Spleen (tissue), 13 donors: ENCODE data around the gene CYRIA. TPM values are rescaled to one million over a fixed set of nuclear protein-coding genes. Genes with fewer than 3 reads are reported as not detected.

Experiments used
- DNase-seq: peaks from one replicate; pipeline ENCODE4 v3.0.0-alpha.2; 2020
- H3K27ac ChIP-seq, 8 donors: fragments of 200-600 bp; sonication (generic) in 7 of 8; 1 replicate in 4 of 8; 2 replicates in 4 of 8; pipeline versions ENCODE4 v1.5.0 to v1.8.0; 2016 to 2021; ENCODE audit warnings: inconsistent platforms in 4 of 8, mild to moderate bottlenecking in 4 of 8, moderate library complexity in 1 of 8
- H3K27me3 ChIP-seq, 7 donors: fragments of 200-600 bp; sonication (generic) in 6 of 7; replicated peaks in 1 of 7; 1 replicate in 4 of 7; 2 replicates in 3 of 7; pipeline versions ENCODE4 v1.5.0 to v1.8.0; 2016 to 2021; ENCODE audit warnings: inconsistent platforms in 3 of 7, mild to moderate bottlenecking in 1 of 7
- H3K36me3 ChIP-seq, 6 donors: fragments of 200-600 bp; sonication (generic) in 5 of 6; 1 replicate in 4 of 6; 2 replicates in 2 of 6; pipeline versions ENCODE4 v1.5.0 to v1.8.0; 2016 to 2021; ENCODE audit warnings: inconsistent platforms in 2 of 6
- H3K4me1 ChIP-seq, 6 donors: fragments of 200-600 bp; sonication (generic) in 5 of 6; 1 replicate in 3 of 6; 2 replicates in 3 of 6; pipeline versions ENCODE4 v1.5.0 to v1.8.0; 2016 to 2021; ENCODE audit warnings: inconsistent platforms in 3 of 6
- H3K4me3 ChIP-seq, 8 donors: fragments of 200-600 bp; sonication (generic) in 7 of 8; 1 replicate in 4 of 8; 2 replicates in 4 of 8; pipeline versions ENCODE4 v1.5.0 to v1.8.0; 2016 to 2021; ENCODE audit warnings: inconsistent platforms in 4 of 8, mild to moderate bottlenecking in 4 of 8, moderate library complexity in 2 of 8
- H3K9me3 ChIP-seq, 8 donors: fragments of 200-600 bp; sonication (generic) in 7 of 8; 1 replicate in 4 of 8; 2 replicates in 4 of 8; pipeline versions ENCODE4 v1.5.0 to v1.8.0; 2016 to 2021; ENCODE audit warnings: inconsistent platforms in 4 of 8
- CTCF ChIP-seq, 11 experiments: fragments of 200-600 bp in 7 of 11; fragments of 450-650 bp in 4 of 11; sonication (generic) in 4 of 11; IDR thresholded peaks in 8 of 11; conservative IDR thresholded peaks in 3 of 11; 1 replicate in 7 of 11; 2 replicates in 4 of 11; pipeline versions ENCODE4 v1.4.0 to v1.8.0; 2016 to 2021; ENCODE audit warnings: antibody characterized with exemption in 11 of 11, inconsistent platforms in 4 of 11, mild to moderate bottlenecking in 1 of 11
- POLR2A ChIP-seq, 3 donors: fragments of 450-650 bp; IDR thresholded peaks; one replicate each; pipeline ENCODE4 v1.5.1; 2017; ENCODE audit warnings: antibody characterized with exemption in 3 of 3, mild to moderate bottlenecking in 1 of 3
- POLR2AphosphoS5 ChIP-seq, 3 donors: sonication (generic); formaldehyde crosslinking; IDR thresholded peaks; one replicate each; pipeline ENCODE4 v1.5.1; 2017; ENCODE audit warnings: antibody characterized with exemption in 3 of 3
- WGBS, 5 donors: extraction: QIAGEN DNeasy Blood & Tissue Kit in 3 of 5; methylation state at CpG; one replicate each; pipeline versions ENCODE4 v1.1.5 to v1.1.7; 2013 to 2018; 5-methylcytosine and 5-hydroxymethylcytosine counted together
- intact Hi-C: fragments of 100-400 bp; cut with DNase I; formaldehyde crosslinking; loops from one replicate; pipeline ENCODE4 v1.15.0; 2023; ENCODE audit warnings: low total_unique reads
- long read RNA-seq, 2 donors: transcript quantifications; one replicate each; lab custom pipeline, GENCODE V29; 2026
- polyA plus RNA-seq, 3 donors: library from polyadenylated mRNA; stranded (reverse); fragments of 200-250 nt; gene quantifications; one replicate each; pipeline ENCODE4 v1.2.1, GENCODE V29; 2013
- total RNA-seq, 7 donors: library from RNA; depleted of rRNA in 3 of 7; stranded (reverse); fragments of >200 nt in 3 of 7; fragmentation: NEBNext Ultra II Directional in 4 of 7; extraction: Animal tissue kit (Norgen Biotek cat#: 25700) in 4 of 7; gene quantifications; one replicate each; pipeline versions ENCODE4 v1.1.0 to v1.2.1, GENCODE V29; 2016 to 2021
- donor health status: healthy with polysubstance abuse.
- donor health status: DM: no; HTN: no; CAD: no; lungs with moderate emphysema.
- donor health status: DM: no; HTN: no; CAD: no.
- donor health status: Bipolar disorder and iron deficiency.
- donor health status: healthy.
- donor health status: DM: no; HTN: no; CAD: no.
- donor health status: DM: yes; HTN: yes; CAD: no.

The CYRIA gene
- 10 to 100 TPM; 50.5 to 87.9 (median 75.5) TPM for total RNA-seq
- polyA plus RNA-seq: 10 to 100 TPM; 11.1 to 16.4 (median 13.2) TPM
- long read RNA-seq, donor 1, full-length matches to known transcripts: 8 of 8 reads
- long read RNA-seq, donor 1, partial matches to known transcripts: 0 of 8 reads
- long read RNA-seq, donor 1, other reads (novel, unspliced or antisense): 0 of 8 reads
- long read RNA-seq, donor 2, full-length matches to known transcripts: 2 of 2 reads
- long read RNA-seq, donor 2, partial matches to known transcripts: 0 of 2 reads
- long read RNA-seq, donor 2, other reads (novel, unspliced or antisense): 0 of 2 reads

GRCh38 chr2:16665748-16666448 is at the start of gene CYRIA:
Gene CYRIA (minus strand): TSS chr2:16665834. CDS start chr2:16588119, 77,715 bp downstream.
- Histone ChIP-seq H3K4me1 (peaks cover 32 to 58% (median 50%) of the 10 kb centered on the region in 6 donors), H3K9me3 (no peaks in the 10 kb centered on the region), H3K27ac (peak within 1 kb of the TSS; percentile 32 to 95 (median 86)), H3K36me3 (peaks cover 0 to 2% (median 0%) of the 10 kb centered on the region in 6 donors), H3K27me3 (peaks cover 0 to 19% (median 0%) of the 10 kb centered on the region in 7 donors), H3K4me3 (peak within 1 kb of the TSS; percentile 60 to 80 (median 66))
- WGBS, 5 donors: 5 to 10% (median 6%) methylated on average over 18 to 44 of the region's 54 CpGs
- TF ChIP-seq CTCF (IDR thresholded peaks at IDR 0.05 in 8 of 11, conservative IDR thresholded peaks at IDR 0.05 in 3 of 11): no peak
- TF ChIP-seq POLR2AphosphoS5 (IDR thresholded peaks at IDR 0.05): peak; percentile 79 to 83 (median 83)
- intact Hi-C loops: no loop called here
- DNase-seq: peak; percentile 95

DNA sequence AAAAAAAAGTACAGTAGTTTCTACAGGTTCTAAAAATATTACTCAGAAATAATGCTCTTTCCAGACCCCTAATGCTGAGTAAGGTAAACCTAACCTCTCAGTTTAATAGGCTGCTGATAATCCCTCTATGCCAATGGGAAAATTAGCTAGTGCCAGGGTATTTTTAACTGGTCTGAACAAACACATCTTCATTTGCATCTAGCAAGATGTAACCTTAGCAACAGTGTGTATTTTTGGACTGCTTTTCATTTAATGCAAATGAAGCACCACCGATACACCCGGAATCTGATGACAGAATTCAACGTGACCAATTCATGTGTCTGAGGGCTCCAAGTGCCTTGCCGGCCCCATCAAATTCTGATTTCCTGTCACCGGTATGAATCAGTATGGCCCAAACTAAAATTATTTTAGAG is 47.4 kb upstream of the CYRIA start:
- Histone ChIP-seq H3K27ac (peak overlapping the region in 2 of 8 donors; percentile 22 to 37), H3K4me3 (no peak overlapping the region), H3K4me1 (peaks cover 0 to 27% (median 8%) of the 10 kb centered on the region in 6 donors), H3K36me3 (no peaks in the 10 kb centered on the region), H3K9me3 (no peaks in the 10 kb centered on the region), H3K27me3 (no peaks in the 10 kb centered on the region)
- intact Hi-C loops: no loop called here
- 78 to 97% (median 84%) methylated on average over 5 of the region's 5 CpGs for WGBS, 5 donors
- no peak for DNase-seq
- TF ChIP-seq CTCF (IDR thresholded peaks at IDR 0.05 in 8 of 11, conservative IDR thresholded peaks at IDR 0.05 in 3 of 11) (no peak), POLR2AphosphoS5 (IDR thresholded peaks at IDR 0.05) (no peak), POLR2A (IDR thresholded peaks at IDR 0.05) (no peak)

GRCh38 chr2:16709769-16710168 is 44.1 kb upstream of the CYRIA start:
- H3K27ac ChIP-seq: peak overlapping the region in 1 of 8 donors; percentile 0
- WGBS, 5 donors: 56 to 69% (median 58%) methylated on average over 2 of the region's 2 CpGs
- intact Hi-C loops: no loop called here
- TF ChIP-seq POLR2AphosphoS5 (IDR thresholded peaks at IDR 0.05): no peak
- TF ChIP-seq CTCF (IDR thresholded peaks at IDR 0.05 in 8 of 11, conservative IDR thresholded peaks at IDR 0.05 in 3 of 11): no peak
- no peak for TF ChIP-seq POLR2A (IDR thresholded peaks at IDR 0.05)
- DNase-seq: no peak
- H3K9me3 ChIP-seq: no peaks in the 10 kb centered on the region
- H3K36me3 ChIP-seq: no peaks in the 10 kb centered on the region
- H3K4me1 ChIP-seq: peaks cover 0 to 13% (median 4%) of the 10 kb centered on the region in 6 donors
- H3K27me3 ChIP-seq: no peaks in the 10 kb centered on the region
- no peak overlapping the region for H3K4me3 ChIP-seq

GRCh38 chr2:16708173-16708572 is 42.5 kb upstream of the CYRIA start:
- H3K9me3 ChIP-seq: peaks cover 0 to 5% (median 0%) of the 10 kb centered on the region in 8 donors
- no peaks in the 10 kb centered on the region for H3K27me3 ChIP-seq
- no peak for TF ChIP-seq CTCF (IDR thresholded peaks at IDR 0.05 in 8 of 11, conservative IDR thresholded peaks at IDR 0.05 in 3 of 11)
- TF ChIP-seq POLR2A (IDR thresholded peaks at IDR 0.05): no peak
- TF ChIP-seq POLR2AphosphoS5 (IDR thresholded peaks at IDR 0.05): no peak
- 93 to 95% (median 94%) methylated on average over 2 of the region's 2 CpGs for WGBS, 5 donors
- H3K36me3 ChIP-seq: no peaks in the 10 kb centered on the region
- intact Hi-C loops: no loop called here
- H3K27ac ChIP-seq: no peak overlapping the region
- peaks cover 0 to 13% (median 4%) of the 10 kb centered on the region in 6 donors for H3K4me1 ChIP-seq
- no peak overlapping the region for H3K4me3 ChIP-seq
- DNase-seq: no peak
